Thymus (tissue), 11 donors: ENCODE results near the gene TNFSF12. TPM values are rescaled to one million over a fixed set of nuclear protein-coding genes. Genes with fewer than 3 reads are reported as not detected.

Experiments
- DNase-seq, 9 donors: peaks; one replicate each; pipeline ENCODE4 v3.0.0-alpha.2; 2013; ENCODE audit warnings: low spot score in 9 of 9, low read depth in 6 of 9, missing footprints in 1 of 9
- H3K27ac ChIP-seq, 2 donors: one replicate each; pipeline ENCODE4 v1.5.1; 2013; ENCODE audit warnings: control low read depth in 1 of 2, low read depth in 1 of 2, low read length in 1 of 2, mild to moderate bottlenecking in 1 of 2, moderate library complexity in 1 of 2
- H3K27me3 ChIP-seq, 2 donors: one replicate each; pipeline ENCODE4 v1.5.1; 2013; ENCODE audit warnings: low read length in 1 of 2; ENCODE audit not compliant: control insufficient read depth in 2 of 2, insufficient read depth in 1 of 2
- H3K36me3 ChIP-seq, 2 donors: one replicate each; pipeline ENCODE4 v1.5.1; 2013; ENCODE audit warnings: low read length in 1 of 2, mild to moderate bottlenecking in 1 of 2, moderate library complexity in 1 of 2; ENCODE audit not compliant: control insufficient read depth in 2 of 2, insufficient read depth in 2 of 2
- H3K4me1 ChIP-seq, 2 donors: one replicate each; pipeline ENCODE4 v1.5.1; 2013; ENCODE audit warnings: low read length in 2 of 2; ENCODE audit not compliant: control insufficient read depth in 2 of 2, insufficient read depth in 2 of 2
- H3K4me3 ChIP-seq, 2 donors: one replicate each; pipeline ENCODE4 v1.5.1; 2013; ENCODE audit warnings: low read length in 2 of 2, control low read depth in 1 of 2, mild to moderate bottlenecking in 1 of 2
- H3K9me3 ChIP-seq, 2 donors: one replicate each; pipeline ENCODE4 v1.5.1; 2013; ENCODE audit warnings: low read length in 1 of 2, mild to moderate bottlenecking in 1 of 2; ENCODE audit not compliant: control insufficient read depth in 2 of 2, insufficient read depth in 1 of 2
- WGBS: extraction: QIAGEN DNeasy Blood & Tissue Kit; methylation state at CpG from one replicate; pipeline ENCODE4 v1.1.7; 2013; 5-methylcytosine and 5-hydroxymethylcytosine counted together
- polyA plus RNA-seq: library from polyadenylated mRNA; stranded (reverse); fragments of 200-250 nt; gene quantifications from one replicate; pipeline ENCODE4 v1.2.3, GENCODE V29; 2013
- total RNA-seq: library from RNA; stranded (reverse); fragments of 120-200 nt; gene quantifications from one replicate; pipeline ENCODE4 v1.2.4, GENCODE V29; 2013
- donor health status: healthy.

The TNFSF12 gene
- total and polyA plus RNA-seq, 2 donors = 4.2 to 21.3 TPM

GRCh38 chr17:7572588-7573323, 23.9 kb downstream of the TNFSF12 start:
- Histone ChIP-seq H3K36me3 (peaks cover 52 to 68% of the 10 kb centered on the region in 2 donors), H3K27me3 (no peaks in the 10 kb centered on the region), H3K4me1 (peaks cover 8 to 36% of the 10 kb centered on the region in 2 donors), H3K9me3 (peaks cover 0 to 3% of the 10 kb centered on the region in 2 donors), H3K4me3 (peak overlapping the region; percentile 65 to 100), H3K27ac (peak overlapping the region; percentile 97 to 98)
- under 1% methylated on average over 73 of the region's 73 CpGs for WGBS
- peak in 8 of 9 donors; percentile 96 to 100 (median 98) for DNase-seq

DNA sequence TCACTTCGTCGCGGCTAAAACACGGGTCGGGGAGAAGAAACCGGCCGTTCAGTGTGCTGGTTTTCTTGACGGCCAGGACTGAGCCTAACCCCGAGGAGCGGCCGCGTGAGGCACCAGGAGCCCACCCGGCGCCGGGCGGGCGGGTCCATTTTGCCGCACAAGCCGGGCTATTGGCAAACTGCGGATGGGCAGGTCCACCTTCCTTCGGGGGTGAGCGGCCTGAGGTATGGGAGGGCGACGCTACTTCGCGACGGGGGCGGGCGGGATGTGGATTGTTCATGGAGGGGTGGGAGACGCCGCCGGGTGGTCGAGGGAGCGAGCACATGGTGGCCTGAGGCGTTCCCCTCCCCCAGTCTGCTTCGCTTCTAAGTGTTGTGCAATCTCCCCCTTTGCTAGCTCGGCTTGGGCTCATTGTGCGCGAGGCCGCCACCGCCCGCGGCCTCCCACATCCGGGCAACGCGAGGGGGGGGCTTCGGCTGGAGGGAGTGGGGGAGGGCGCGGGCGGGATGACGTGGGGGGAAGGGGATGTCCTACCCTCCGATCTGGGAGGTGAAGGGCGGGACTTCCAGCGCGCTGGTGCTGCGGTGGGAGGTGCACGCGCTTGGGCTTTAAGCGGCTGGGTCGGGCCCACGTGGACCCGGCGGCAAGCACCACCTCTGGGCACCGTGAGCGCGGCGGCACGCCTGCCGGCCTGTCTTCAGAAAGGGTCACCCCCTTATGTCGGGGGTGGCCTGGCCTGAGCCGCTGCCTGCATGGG, 24.6 kb downstream of the TNFSF12 start:
- H3K4me3 ChIP-seq = peak overlapping the region; percentile 65 to 100
- H3K4me1 ChIP-seq = peaks cover 8 to 38% of the 10 kb centered on the region in 2 donors
- under 1% methylated on average over 71 of the region's 71 CpGs for WGBS

DNA sequence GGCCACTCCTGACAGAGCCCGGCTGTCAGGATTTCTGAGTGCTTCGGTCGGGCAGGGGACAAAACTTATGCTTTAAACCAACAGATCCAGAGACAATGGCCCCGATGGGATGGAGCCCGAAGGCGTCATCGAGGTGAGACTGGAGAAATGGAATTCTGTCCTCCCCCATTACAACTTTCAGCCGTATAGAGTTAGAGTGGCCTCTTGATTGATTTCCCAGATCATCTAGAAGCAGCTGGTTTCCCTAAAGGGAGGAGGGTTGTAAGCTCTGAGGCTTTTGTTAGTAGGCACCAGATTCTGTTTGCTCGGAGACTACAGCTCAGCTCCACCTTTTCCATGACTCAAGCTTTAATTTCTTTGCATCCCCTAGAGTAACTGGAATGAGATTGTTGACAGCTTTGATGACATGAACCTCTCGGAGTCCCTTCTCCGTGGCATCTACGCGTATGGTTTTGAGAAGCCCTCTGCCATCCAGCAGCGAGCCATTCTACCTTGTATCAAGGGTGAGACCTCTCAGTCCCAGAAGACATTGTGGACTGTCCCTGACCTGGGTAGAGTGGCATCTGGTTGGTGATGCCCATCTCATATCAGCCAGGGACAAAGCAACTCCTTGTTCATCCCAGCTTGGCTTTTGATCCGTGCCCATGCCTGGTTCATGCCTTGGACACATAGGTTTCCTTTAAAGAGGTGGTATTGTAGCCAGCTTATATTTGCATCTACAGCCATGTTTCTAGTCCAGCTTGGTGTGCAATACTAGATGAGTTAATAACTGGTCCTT, 25.5 kb downstream of the TNFSF12 start:
- no peak for DNase-seq
- Histone ChIP-seq H3K36me3 (peaks cover 67 to 75% of the 10 kb centered on the region in 2 donors), H3K27me3 (no peaks in the 10 kb centered on the region), H3K4me1 (peaks cover 10 to 45% of the 10 kb centered on the region in 2 donors), H3K27ac (peak overlapping the region in 1 of 2 donors; percentile 59), H3K4me3 (peak overlapping the region; percentile 65 to 100), H3K9me3 (peaks cover 0 to 3% of the 10 kb centered on the region in 2 donors)
- 55% methylated on average over 15 of the region's 15 CpGs for WGBS

More for the DNA sequence above, 24.6 kb downstream of the TNFSF12 start:
- Histone ChIP-seq H3K9me3 (peaks cover 0 to 3% of the 10 kb centered on the region in 2 donors), H3K27ac (peak overlapping the region; percentile 97 to 98), H3K36me3 (peaks cover 59 to 72% of the 10 kb centered on the region in 2 donors), H3K27me3 (no peaks in the 10 kb centered on the region)
- peak in 8 of 9 donors; percentile 74 to 95 (median 90) for DNase-seq

DNA sequence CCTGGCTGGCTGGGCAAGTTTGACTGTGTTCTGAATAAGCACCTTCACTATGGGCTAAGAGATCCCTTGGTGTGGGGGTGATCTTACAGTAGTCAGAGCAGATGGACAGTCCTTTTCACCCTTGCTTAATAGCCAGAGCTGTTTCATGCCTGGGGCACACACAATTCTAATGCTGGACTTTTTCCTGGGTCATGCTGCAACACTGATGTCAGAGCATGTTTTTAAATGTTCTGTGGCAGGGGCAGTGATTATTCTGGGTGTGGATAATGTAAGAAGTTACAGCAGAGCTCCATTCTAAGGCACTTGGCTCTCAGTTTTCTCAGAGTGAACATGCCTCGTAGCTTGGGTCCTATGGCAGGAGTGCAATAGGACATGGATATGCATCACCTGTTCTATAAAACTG, 26.6 kb downstream of the TNFSF12 start:
- DNase-seq = no peak
- Histone ChIP-seq H3K27ac (no peak overlapping the region), H3K9me3 (peaks cover 0 to 3% of the 10 kb centered on the region in 2 donors), H3K27me3 (no peaks in the 10 kb centered on the region), H3K36me3 (peaks cover 71 to 73% of the 10 kb centered on the region in 2 donors), H3K4me3 (no peak overlapping the region), H3K4me1 (peaks cover 11 to 53% of the 10 kb centered on the region in 2 donors)
- WGBS = 91% methylated on average over 1 of the region's 1 CpG

DNA sequence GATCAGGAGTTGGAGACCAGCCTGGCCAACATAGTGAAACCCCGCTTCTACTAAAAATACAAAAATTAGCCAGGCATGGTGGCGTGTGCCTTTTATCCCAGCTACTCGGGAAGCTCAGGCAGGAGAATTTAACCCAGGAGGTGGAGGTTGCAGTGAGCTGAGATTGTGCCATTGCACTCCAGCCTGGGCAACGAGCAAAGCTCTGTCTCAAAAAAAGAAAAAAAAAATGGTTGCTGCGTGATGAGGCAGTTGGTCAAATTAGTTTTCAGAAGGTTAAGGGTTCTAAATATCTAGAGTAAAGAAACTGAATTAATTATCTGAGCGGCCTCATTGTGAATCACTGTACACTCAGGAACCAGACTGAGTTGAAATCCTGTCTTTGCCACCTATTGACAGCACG, 27.1 kb downstream of the TNFSF12 start:
- H3K4me1 ChIP-seq = peaks cover 11 to 56% of the 10 kb centered on the region in 2 donors
- H3K36me3 ChIP-seq = peaks cover 66 to 71% of the 10 kb centered on the region in 2 donors
- WGBS = 98% methylated on average over 7 of the region's 7 CpGs
- H3K4me3 ChIP-seq = no peak overlapping the region
- H3K27me3 ChIP-seq = no peaks in the 10 kb centered on the region
- DNase-seq = no peak
- H3K9me3 ChIP-seq = peaks cover 0 to 3% of the 10 kb centered on the region in 2 donors
- H3K27ac ChIP-seq = no peak overlapping the region

GRCh38 chr17:7576432-7576937, 27.6 kb downstream of the TNFSF12 start:
- 94% methylated on average over 14 of the region's 14 CpGs for WGBS

GRCh38 chr17:7577327-7578199, 28.7 kb downstream of the TNFSF12 start:
- peak overlapping the region in 1 of 2 donors; percentile 15 for H3K27ac ChIP-seq
- no peaks in the 10 kb centered on the region for H3K27me3 ChIP-seq
- H3K9me3 ChIP-seq = peaks cover 0 to 6% of the 10 kb centered on the region in 2 donors
- no peak overlapping the region for H3K4me3 ChIP-seq
- H3K36me3 ChIP-seq = peaks cover 63 to 72% of the 10 kb centered on the region in 2 donors
- peaks cover 16 to 64% of the 10 kb centered on the region in 2 donors for H3K4me1 ChIP-seq
- DNase-seq = no peak
- WGBS = 97% methylated on average over 17 of the region's 17 CpGs

More at GRCh38 chr17:7576432-7576937, 27.6 kb downstream of the TNFSF12 start:
- Histone ChIP-seq H3K4me3 (no peak overlapping the region), H3K27ac (no peak overlapping the region), H3K4me1 (peaks cover 11 to 60% of the 10 kb centered on the region in 2 donors), H3K27me3 (no peaks in the 10 kb centered on the region), H3K36me3 (peaks cover 63 to 72% of the 10 kb centered on the region in 2 donors), H3K9me3 (peaks cover 0 to 3% of the 10 kb centered on the region in 2 donors)
- DNase-seq = no peak
